ENCODE results near the gene DDX17.

Gene DDX17

DNA sequence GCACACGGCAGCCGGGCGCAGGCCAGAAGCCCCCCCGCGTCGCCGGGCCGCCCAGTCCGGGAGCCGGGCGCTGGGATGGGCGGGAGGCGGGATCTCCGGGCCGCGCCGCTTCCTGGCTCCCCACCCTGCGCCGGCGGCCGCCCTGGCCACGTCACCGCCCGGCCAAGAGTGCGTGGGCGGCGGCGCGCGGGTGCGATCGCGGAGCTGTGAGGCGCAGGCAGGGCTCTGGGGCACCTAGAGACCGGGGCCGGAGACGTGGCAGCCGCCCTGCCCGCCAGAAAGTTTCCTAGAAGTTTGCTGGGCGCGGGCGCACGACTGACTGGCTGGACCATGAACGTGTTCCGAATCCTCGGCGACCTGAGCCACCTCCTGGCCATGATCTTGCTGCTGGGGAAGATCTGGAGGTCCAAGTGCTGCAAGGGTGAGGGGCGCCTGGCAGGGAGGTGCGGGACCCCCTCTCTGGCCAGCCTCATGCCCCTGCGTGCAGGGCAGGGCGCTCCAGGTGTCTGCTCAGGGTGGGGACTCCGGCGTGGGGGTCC, 38.1 kb downstream of the DDX17 start, which contains the start of gene KDELR3:
KDELR3 (plus strand) TSS at position 193 of the 539 bp plus-strand sequence; CDS start at position 331, 138 bp downstream.
- peak; percentile 84 for DNase-seq (ENCODE audit: extremely low spot score)
- ChIA-PET CTCF (interaction anchor here (1.0 kb wide), 2 partner anchors 14 to 34 kb away, joined by 3 read pairs; no protein-coding TSS in a partner anchor), POLR2A (interaction anchor here (0.7 to 1.4 kb wide), 6 partner anchors 10 to 69 kb away, joined by 3 to 7 read pairs (median 3); no protein-coding TSS in a partner anchor)
- TF ChIP-seq SP1 (IDR thresholded peaks at IDR 0.05), result no peak
- TF ChIP-seq FOXA1 (IDR thresholded peaks at IDR 0.05), result no peak
- no peak for TF ChIP-seq FOXK2 (IDR thresholded peaks at IDR 0.05)
- no peak for TF ChIP-seq ARNT (IDR thresholded peaks at IDR 0.05)
- peak; percentile 65; the same call in 1 of the 2 replicates for TF ChIP-seq FOXM1 (IDR thresholded peaks at IDR 0.05; ENCODE audit: borderline replicate concordance)
- no peak for TF ChIP-seq CTBP1 (IDR thresholded peaks at IDR 0.05; ENCODE audit: borderline replicate concordance)
- TF ChIP-seq L3MBTL2 (conservative IDR thresholded peaks at IDR 0.05), result peak; percentile 31; the same call in 1 of the 2 replicates
- no peak for TF ChIP-seq ELF4 (IDR thresholded peaks at IDR 0.05)
- no peak for TF ChIP-seq SUZ12 (IDR thresholded peaks at IDR 0.05)

DNA sequence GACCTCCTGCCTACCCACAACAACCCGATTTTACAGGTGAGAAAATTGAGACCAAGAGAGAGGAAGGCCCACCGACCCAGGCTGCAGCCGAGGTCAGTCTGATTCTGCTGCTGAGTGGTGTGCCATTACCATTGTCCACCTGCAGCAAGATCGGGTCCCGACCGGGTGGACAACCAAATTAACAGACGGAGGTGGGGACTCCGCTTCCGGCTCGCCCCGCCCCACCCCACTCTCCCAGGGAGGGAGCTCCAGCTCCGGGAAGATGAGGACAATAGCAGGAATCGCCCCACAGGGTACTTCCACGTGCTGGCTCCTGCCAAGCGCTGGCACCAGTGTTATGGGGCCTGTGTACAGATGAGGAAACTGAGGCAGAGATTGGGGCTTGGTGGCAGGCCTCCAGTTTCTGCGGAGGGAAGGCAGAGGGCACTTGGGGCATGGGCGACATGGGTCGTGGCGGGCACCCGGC, 38.6 kb downstream of the DDX17 start:
- TF ChIP-seq SUZ12 (IDR thresholded peaks at IDR 0.05) (no peak), BHLHE40 (IDR thresholded peaks at IDR 0.05; ENCODE audit: borderline replicate concordance) (no peak), FOXA1 (IDR thresholded peaks at IDR 0.05) (no peak), LEF1 (IDR thresholded peaks at IDR 0.05; ENCODE audit: borderline replicate concordance) (no peak), ZNF384 (IDR thresholded peaks at IDR 0.05) (no peak), HDGF (IDR thresholded peaks at IDR 0.05; ENCODE audit: borderline replicate concordance) (no peak), TARDBP (IDR thresholded peaks at IDR 0.05) (no peak), ELF4 (IDR thresholded peaks at IDR 0.05) (no peak), L3MBTL2 (conservative IDR thresholded peaks at IDR 0.05) (no peak), FOXK2 (IDR thresholded peaks at IDR 0.05) (no peak), CTBP1 (IDR thresholded peaks at IDR 0.05; ENCODE audit: borderline replicate concordance) (no peak), FOXM1 (IDR thresholded peaks at IDR 0.05; ENCODE audit: borderline replicate concordance) (no peak)
- CTCF ChIA-PET, result interaction anchor here (0.5 to 1.0 kb wide), 2 partner anchors 15 to 216 kb away, joined by 3 to 4 read pairs; no protein-coding TSS in a partner anchor
- no peak for DNase-seq (ENCODE audit: extremely low spot score)
- POLR2A ChIA-PET, result interaction anchor here (0.7 to 1.4 kb wide), 6 partner anchors 10 to 69 kb away, joined by 3 to 7 read pairs (median 3); no protein-coding TSS in a partner anchor

DNA sequence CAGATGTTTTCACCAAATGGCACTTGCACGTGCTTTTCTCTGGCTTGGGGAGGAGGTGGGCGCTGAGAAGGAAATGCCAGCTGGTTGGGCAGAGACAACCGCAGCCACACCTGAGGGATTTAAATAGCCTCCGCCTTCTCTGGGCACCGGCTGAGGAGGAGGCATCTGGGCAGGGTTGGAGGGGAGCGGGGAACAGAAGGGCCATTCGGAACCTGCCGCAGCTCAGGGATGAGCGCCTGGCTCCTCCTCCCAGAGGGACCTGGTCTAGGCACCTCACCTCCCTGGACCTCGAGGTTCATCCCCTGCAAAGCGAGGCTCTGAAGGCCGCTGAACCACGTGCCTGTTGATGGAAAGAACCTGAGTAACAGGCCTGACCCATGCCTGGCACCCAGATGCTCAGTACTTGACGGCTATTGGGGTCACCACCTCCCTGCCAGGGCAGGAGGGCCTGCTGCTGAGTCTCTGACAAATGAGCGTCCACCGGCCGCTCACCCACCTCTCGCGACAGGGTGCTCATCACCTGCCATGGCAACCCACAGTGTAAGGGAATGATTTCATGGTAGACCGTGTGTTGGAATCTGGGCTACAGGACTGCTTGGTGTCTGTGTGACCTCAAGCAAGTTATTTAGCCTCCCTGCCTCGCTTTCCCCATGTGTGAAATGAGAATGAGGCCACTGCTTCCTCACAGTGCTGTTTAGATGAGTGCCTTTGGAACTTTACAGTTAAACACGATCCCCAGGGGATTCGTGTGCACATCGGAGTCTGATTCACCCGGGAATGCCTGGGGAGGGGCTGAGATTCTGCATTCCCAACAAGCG, 40.2 kb downstream of the DDX17 start:
- CTCF ChIA-PET, result no interaction called here
- POLR2A ChIA-PET, result no interaction called here
- DNase-seq (ENCODE audit: extremely low spot score), result no peak
- TF ChIP-seq FOXK2 (IDR thresholded peaks at IDR 0.05) (no peak), FOXA1 (IDR thresholded peaks at IDR 0.05) (no peak), HDGF (IDR thresholded peaks at IDR 0.05; ENCODE audit: borderline replicate concordance) (0 out of 2 replicates have a peak, but pooled peaks have one; percentile 31)

DNA sequence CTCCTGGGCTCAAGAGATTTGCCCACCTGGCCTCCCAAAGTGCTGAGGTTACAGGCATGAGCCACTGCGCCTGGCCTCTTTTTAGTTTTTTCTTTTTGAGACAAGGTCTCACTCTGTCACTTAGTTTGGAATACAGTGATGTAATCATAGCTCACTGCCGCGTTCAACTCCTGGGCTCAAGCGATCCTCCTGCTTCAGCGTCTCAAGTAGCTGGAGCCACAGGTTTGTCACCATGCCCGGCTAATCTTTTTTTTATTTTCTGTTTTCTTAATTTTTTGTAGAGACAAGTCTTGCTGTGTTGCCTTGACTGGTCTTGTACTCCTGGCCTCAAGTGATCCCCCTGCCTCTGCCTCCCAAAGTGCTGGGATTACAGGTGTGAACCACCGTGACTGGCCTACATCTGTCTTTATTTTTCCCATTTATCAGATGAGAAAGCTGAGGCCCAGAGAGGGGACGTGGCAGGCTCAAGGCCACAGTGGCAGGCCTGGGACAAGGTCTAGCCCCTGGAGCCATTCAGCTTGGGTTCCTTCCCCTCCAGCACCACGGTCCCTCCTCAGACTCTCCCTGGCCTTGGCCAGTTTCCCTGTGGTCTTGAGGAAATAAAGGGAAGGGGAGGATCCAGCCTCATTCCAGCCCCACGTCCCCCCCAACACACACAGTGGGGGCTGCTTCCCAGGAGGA, 41.0 kb downstream of the DDX17 start:
- CTCF ChIA-PET, result no interaction called here
- POLR2A ChIA-PET, result no interaction called here
- TF ChIP-seq ARNT (IDR thresholded peaks at IDR 0.05) (no peak), TARDBP (IDR thresholded peaks at IDR 0.05) (no peak), FOXK2 (IDR thresholded peaks at IDR 0.05) (no peak), FOXM1 (IDR thresholded peaks at IDR 0.05; ENCODE audit: borderline replicate concordance) (no peak), FOXA1 (IDR thresholded peaks at IDR 0.05) (no peak), SUZ12 (IDR thresholded peaks at IDR 0.05) (no peak), HDGF (IDR thresholded peaks at IDR 0.05; ENCODE audit: borderline replicate concordance) (no peak), LEF1 (IDR thresholded peaks at IDR 0.05; ENCODE audit: borderline replicate concordance) (no peak), ZNF384 (IDR thresholded peaks at IDR 0.05) (no peak), CTBP1 (IDR thresholded peaks at IDR 0.05; ENCODE audit: borderline replicate concordance) (no peak), NFRKB (IDR thresholded peaks at IDR 0.05) (no peak)
- TF ChIP-seq, protein P1, sequence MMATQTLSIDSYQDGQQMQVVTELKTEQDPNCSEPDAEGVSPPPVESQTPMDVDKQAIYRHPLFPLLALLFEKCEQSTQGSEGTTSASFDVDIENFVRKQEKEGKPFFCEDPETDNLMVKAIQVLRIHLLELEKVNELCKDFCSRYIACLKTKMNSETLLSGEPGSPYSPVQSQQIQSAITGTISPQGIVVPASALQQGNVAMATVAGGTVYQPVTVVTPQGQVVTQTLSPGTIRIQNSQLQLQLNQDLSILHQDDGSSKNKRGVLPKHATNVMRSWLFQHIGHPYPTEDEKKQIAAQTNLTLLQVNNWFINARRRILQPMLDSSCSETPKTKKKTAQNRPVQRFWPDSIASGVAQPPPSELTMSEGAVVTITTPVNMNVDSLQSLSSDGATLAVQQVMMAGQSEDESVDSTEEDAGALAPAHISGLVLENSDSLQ (IDR thresholded peaks at IDR 0.05), result no peak
- no peak for DNase-seq (ENCODE audit: extremely low spot score)

DNA sequence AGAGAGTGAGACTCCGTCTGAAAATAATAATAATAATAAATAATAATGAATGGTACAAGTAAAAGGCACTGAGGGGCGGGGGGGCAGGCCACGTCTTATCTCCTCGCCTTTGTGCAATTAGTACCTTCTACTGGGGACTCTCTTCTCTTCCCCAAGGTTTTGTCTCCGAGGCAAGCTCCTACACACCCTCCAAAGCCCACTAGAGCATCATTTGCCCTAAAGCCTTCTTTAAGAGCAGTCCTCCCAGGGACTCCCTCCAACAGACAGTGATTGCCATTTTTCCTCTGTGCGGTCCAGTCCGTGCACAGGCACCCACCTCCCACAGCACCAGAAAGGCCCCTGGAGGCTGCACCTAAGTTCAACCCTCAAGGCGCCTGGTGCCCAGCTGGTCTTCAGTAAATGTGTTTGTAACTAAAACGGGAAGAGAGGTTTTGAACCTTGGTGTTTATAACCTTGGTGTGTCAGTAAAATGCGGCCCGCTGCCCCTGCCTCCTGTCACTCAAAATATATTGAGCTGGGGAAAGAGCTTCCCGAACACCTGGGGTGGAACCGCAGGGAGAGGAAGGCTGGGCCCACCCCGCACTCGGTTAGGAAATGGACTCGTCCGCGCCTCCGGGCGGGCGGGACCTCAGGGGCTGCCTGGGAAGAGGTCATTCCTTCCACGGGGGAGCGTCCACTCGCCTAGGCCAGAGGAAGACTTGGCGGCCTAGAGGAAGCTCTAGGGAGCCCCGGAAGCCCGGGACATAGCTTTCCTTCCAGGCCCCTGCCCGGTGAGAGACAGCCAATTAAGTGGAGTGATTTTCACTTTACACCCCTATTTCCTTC, 42.9 kb downstream of the DDX17 start:
- ChIA-PET POLR2A (interaction anchor here (0.7 to 2.1 kb wide), 15 partner anchors 10 to 262 kb away, joined by 3 to 10 read pairs (median 4); partner anchors contain the start of genes DMC1, MAFF and TOMM22), CTCF (interaction anchor here (1.2 to 2.0 kb wide), 3 partner anchors 16 to 45 kb away, joined by 3 to 8 read pairs (median 3); no protein-coding TSS in a partner anchor)
- TF ChIP-seq HDGF (IDR thresholded peaks at IDR 0.05; ENCODE audit: borderline replicate concordance), result no peak
- no peak for TF ChIP-seq FOXK2 (IDR thresholded peaks at IDR 0.05)
- no peak for TF ChIP-seq NFRKB (IDR thresholded peaks at IDR 0.05)
- no peak for TF ChIP-seq SP1 (IDR thresholded peaks at IDR 0.05)
- no peak for TF ChIP-seq ZNF384 (IDR thresholded peaks at IDR 0.05)
- peak; percentile 92 for TF ChIP-seq FOXM1 (IDR thresholded peaks at IDR 0.05; ENCODE audit: borderline replicate concordance)
- no peak for TF ChIP-seq CTBP1 (IDR thresholded peaks at IDR 0.05; ENCODE audit: borderline replicate concordance)
- TF ChIP-seq SUZ12 (IDR thresholded peaks at IDR 0.05), result no peak
- TF ChIP-seq ELF4 (IDR thresholded peaks at IDR 0.05), result no peak
- TF ChIP-seq, protein P1 (IDR thresholded peaks at IDR 0.05), result peak; percentile 98
- TF ChIP-seq TARDBP (IDR thresholded peaks at IDR 0.05), result no peak
- TF ChIP-seq LEF1 (IDR thresholded peaks at IDR 0.05; ENCODE audit: borderline replicate concordance), result no peak
- TF ChIP-seq BHLHE40 (IDR thresholded peaks at IDR 0.05; ENCODE audit: borderline replicate concordance), result no peak
- TF ChIP-seq FOXA1 (IDR thresholded peaks at IDR 0.05), result no peak
- TF ChIP-seq L3MBTL2 (conservative IDR thresholded peaks at IDR 0.05), result 0 out of 2 replicates have a peak, but pooled peaks have one; percentile 17
- TF ChIP-seq ARNT (IDR thresholded peaks at IDR 0.05), result peak; percentile 28; the same call in 1 of the 2 replicates
- peak; percentile 84 for DNase-seq (ENCODE audit: extremely low spot score)

Data from HEK293T (cell line).